HG03342 (cell line): ENCODE measurements around the gene SAP30.

Source experiments
- ATAC-seq: cut with Tn5 transposase; IDR thresholded peaks from one replicate; pipeline ENCODE4 v1.9.1; 2021; ENCODE audit warnings: mild to moderate bottlenecking, moderate library complexity; ENCODE audit not compliant: unreplicated experiment

SAP30 gene, protein sequence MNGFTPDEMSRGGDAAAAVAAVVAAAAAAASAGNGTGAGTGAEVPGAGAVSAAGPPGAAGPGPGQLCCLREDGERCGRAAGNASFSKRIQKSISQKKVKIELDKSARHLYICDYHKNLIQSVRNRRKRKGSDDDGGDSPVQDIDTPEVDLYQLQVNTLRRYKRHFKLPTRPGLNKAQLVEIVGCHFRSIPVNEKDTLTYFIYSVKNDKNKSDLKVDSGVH

GRCh38 chr4:173370477-173371291, at the start of gene SAP30:
TSS of gene SAP30 (plus strand) at chr4:173370954. CDS start at chr4:173371183, 229 bp downstream.
- ATAC-seq: peak; percentile 67

GRCh38 chr4:173325007-173325736, 45.6 kb upstream of the SAP30 start:
- ATAC-seq: no peak

- ATAC-seq: no peak
Measured at GRCh38 chr4:173328236-173328901, 42.4 kb upstream of the SAP30 start.

- no peak for ATAC-seq
Measured at GRCh38 chr4:173330590-173330989, 40.2 kb upstream of the SAP30 start.

- ATAC-seq: no peak
Measured at GRCh38 chr4:173332021-173332487, 38.7 kb upstream of the SAP30 start.

DNA sequence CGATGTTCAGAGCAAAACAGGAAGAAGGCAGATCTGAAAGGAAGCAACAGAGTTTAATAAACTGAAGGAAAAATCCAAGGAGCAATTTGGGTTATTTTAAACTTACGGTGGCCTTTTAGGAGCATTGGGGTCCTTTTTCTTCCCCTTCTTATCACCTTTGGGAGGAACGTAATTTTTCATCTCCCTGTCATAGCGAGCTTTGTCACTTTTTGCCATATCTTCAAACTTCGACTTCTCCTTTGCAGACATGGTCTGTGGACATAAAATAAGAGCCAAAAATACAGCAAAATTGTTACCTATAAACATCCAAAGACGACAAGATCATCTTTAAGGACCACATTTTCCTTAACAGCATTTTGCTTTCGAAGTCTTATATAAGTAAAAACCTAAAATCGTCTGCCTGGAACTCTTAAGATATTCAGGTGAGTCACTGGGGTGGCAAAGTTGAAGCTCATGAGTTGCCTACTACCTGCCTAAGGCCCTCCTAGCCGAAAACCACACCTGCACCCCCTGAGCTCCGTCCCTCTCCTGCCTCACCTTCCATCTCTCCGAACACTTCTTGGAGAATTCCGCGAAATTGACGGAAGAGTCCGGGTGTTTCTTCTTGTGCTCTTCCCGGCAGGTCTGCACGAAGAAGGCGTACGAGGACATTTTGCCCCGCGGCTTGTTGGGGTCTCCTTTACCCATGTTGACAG, 37.6 kb upstream of the SAP30 start:
- no peak for ATAC-seq

GRCh38 chr4:173333658-173334084, 37.1 kb upstream of the SAP30 start:
- ATAC-seq: peak; percentile 0

DNA sequence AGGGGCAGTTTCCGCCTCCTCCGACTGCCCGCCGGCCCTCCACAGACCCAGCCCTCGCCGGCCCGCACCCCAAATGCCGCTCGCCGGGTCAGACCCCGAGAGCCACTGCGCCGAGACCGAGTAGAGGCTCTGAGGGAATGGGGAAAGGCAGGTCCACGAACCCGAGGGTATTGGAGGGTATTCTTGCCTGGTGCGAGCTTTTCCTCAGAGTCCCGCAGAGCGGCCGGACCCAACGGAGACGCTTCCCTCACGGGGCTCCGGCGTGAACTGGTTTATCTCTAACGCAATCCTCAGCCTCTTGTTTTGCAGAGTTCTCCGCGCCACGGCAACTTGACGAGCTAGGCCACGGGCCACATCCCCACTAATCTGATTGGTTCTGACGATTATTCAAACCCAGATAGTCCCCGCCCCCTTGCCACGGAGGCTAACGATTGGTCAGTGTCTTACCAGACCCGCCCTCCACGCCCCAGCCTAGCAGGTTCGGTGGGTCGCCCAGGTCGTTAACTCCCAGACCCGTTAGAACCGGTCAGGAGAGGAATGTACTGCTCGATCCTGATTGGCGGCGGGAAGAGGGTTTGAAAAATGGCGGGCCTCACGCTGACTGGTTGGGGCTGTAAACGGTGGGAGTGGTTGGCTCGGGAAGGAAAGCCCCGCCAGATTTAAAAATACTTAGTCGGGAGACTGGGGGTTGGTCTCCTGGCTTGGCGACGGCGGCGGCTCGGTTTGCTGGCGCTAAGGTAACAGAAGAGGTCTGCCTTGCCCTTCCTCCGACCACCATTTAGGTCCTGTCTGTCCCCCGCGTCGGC, 36.5 kb upstream of the SAP30 start, which contains the start of gene HMGB2:
Gene HMGB2 (minus strand): TSS at position 274 of the 806 bp plus-strand sequence. CDS start 709 bp downstream, outside the sequence.
- ATAC-seq: peak; percentile 91

DNA sequence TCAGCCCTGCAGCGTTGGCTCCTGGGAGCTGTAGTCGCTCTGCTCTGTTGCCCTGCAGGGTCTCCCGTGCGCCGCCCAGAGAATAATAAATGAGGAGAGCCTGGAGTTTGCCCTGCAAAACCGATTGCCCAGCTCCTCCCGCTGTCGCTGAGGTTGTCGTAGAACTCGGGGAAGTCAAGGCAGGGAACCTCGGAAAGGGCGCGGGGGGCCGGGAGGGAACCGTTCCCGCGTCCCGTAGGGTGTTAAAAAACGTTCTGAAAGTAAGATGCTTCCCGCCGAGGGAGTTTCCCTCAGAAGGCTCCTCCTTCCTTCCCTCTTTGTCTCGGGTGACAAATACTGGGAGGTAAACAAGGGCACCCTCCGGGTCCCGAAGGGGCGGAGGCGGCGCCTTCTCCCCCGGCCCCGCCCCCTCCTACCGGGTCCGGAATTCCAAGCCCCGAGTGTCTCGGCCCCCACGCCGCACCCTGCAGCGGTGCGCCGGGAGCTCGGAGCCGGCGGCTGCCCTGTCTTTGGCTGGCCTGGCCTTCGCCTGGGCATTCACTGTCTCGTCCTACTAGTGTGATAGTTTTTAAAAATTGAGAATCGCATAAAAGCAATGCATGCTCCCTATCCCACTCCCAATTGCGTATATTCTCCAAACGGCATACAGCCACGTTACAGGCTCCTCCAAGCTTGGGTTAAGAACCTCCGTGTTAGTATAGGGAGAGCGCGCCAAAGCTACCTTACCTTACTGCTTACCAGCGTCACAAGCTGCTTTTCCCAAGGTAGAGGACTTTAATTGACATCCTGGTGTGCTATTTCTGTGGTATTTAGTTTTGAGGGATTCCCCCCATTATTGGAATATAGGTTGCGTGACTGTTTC, 35.6 kb upstream of the SAP30 start:
- peak; percentile 29 for ATAC-seq

GRCh38 chr4:173337463-173337862, 33.3 kb upstream of the SAP30 start:
- no peak for ATAC-seq

DNA sequence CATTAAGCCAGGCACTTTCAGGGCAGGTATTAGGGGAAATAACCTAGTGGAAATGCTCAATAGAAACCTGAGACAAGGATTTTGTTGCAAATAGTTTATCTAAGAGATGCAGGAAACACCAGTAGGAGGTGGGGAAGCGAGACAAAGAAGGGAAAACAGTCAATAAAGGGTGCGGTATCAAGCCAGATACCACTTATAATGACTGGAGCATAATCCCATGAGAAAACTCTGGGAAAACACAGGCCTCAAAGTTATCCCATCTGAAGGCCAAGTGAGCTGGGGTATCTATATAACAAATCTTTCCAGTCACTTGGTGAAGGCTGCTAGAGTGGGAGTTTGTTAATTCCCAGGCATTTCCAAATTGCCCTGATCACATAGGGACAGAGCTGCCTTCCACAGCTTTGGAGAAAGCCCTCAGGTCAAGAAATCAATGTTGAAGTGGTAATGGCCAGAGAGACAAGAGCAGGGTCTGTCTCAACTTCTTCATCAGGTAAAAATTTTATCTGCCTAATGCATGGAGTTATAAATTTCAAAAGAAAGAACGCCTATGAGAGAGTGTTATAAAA, 26.8 kb upstream of the SAP30 start:
- ATAC-seq: no peak

DNA sequence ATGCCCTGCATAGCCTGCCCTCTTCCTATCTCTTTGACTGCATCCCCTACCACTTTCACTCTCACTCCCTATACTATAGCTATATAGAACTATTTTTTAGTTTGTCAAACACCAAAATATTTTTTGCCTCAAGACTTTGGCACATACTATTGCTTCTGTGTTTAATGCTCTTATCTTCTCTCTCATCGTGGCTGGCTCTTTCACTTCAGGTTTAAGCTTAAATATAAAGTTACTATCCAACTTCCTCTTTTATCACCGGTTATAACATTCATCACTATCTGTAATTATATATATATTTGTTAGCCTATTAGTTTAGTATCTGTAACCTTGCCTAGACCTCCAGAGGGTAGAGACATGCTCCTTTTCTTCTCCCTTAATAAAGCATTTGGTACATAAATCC, 25.1 kb upstream of the SAP30 start:
- no peak for ATAC-seq

GRCh38 chr4:173346074-173346473, 24.7 kb upstream of the SAP30 start:
- ATAC-seq: no peak

- ATAC-seq: no peak
Measured at GRCh38 chr4:173347467-173347866, 23.3 kb upstream of the SAP30 start.

DNA sequence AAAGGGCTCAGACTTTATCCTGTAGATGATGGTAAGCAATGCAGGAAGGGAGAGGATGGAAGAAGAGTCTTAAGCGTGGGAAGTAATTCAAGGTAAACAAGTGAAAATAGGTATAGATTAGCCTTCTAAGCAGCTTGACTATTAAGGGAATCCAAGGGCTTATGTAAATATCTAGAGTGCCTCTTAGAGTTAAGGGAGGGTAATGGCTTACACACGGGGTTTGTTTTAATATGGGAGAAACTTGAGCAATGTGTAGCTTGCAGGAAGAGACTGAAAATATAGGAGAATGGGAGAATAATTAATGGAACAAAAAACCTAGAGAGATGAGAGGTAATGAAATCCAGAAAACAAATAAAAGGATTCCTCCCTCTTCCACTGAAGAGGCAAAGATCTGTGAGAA, 12.8 kb upstream of the SAP30 start:
- ATAC-seq: no peak

GRCh38 chr4:173360587-173361221, 10.1 kb upstream of the SAP30 start:
- ATAC-seq: no peak

- no peak for ATAC-seq
Measured at GRCh38 chr4:173362666-173363065, 8.1 kb upstream of the SAP30 start.
